HFFc6 (cell line): ENCODE measurements around the gene CCDC33. TPM values are rescaled to one million over a fixed set of nuclear protein-coding genes. Genes with fewer than 3 reads are reported as not detected.
A peak's percentile ranks its signal among the peaks of the same experiment; 100 is the strongest.

Source experiments
- DNase-seq: peaks from one replicate; pipeline ENCODE4 v3.0.0-alpha.2; 2018
- H3K27ac Mint-ChIP-seq: 2 replicates; pipeline ENCODE4 v1.8.0; 2020; ENCODE audit warnings: mild to moderate bottlenecking, mixed read lengths
- H3K27me3 Mint-ChIP-seq: 2 replicates; pipeline ENCODE4 v1.8.0; 2021; ENCODE audit warnings: mild to moderate bottlenecking, moderate library complexity, mixed read lengths; ENCODE audit not compliant: insufficient read depth
- H3K36me3 Mint-ChIP-seq: 2 replicates; pipeline ENCODE4 v1.8.0; 2021; ENCODE audit warnings: low read depth, mixed read lengths
- H3K4me1 Mint-ChIP-seq: 2 replicates; pipeline ENCODE4 v1.8.0; 2020; ENCODE audit warnings: low read depth, mixed read lengths
- H3K4me3 Mint-ChIP-seq: 2 replicates; pipeline ENCODE4 v1.8.0; 2020; ENCODE audit warnings: mild to moderate bottlenecking, moderate library complexity, mixed read lengths
- H3K9me3 Mint-ChIP-seq: 2 replicates; pipeline ENCODE4 v1.8.0; 2020; ENCODE audit warnings: mild to moderate bottlenecking, mixed read lengths
- total RNA-seq, 6 experiments: library from RNA; stranded (reverse); fragmentation: NEBNext Ultra II Directional; extraction: Animal tissue kit (Norgen Biotek cat#: 25700); gene quantifications; 2 replicates in 1 of 6; 3 replicates in 5 of 6; pipeline ENCODE4 v1.2.3, GENCODE V29; 2021
- TF ChIP-seq, protein P1 (sequence below): fragments of 200-600 bp; sonication (generic); IDR thresholded peaks from 2 replicates; pipeline ENCODE4 v1.5.0; 2021; ENCODE audit warnings: antibody characterized with exemption, mild to moderate bottlenecking

CCDC33 gene
- total RNA-seq, 6 experiments from 2014 or later, result 0.30 TPM; not detected in 5

GRCh38 chr15:74378848-74379247 is 142.7 kb downstream of the CCDC33 start:
- no peaks in the 10 kb centered on the region for H3K9me3 Mint-ChIP-seq
- H3K4me1 Mint-ChIP-seq, result peaks cover 48% of the 10 kb centered on the region
- H3K4me3 Mint-ChIP-seq, result no peak overlapping the region
- H3K27me3 Mint-ChIP-seq, result peaks cover 3% of the 10 kb centered on the region; the same call in 1 of the 2 replicates
- peak overlapping the region; percentile 31; the same call in 1 of the 2 replicates for H3K27ac Mint-ChIP-seq
- TF ChIP-seq, protein P1, sequence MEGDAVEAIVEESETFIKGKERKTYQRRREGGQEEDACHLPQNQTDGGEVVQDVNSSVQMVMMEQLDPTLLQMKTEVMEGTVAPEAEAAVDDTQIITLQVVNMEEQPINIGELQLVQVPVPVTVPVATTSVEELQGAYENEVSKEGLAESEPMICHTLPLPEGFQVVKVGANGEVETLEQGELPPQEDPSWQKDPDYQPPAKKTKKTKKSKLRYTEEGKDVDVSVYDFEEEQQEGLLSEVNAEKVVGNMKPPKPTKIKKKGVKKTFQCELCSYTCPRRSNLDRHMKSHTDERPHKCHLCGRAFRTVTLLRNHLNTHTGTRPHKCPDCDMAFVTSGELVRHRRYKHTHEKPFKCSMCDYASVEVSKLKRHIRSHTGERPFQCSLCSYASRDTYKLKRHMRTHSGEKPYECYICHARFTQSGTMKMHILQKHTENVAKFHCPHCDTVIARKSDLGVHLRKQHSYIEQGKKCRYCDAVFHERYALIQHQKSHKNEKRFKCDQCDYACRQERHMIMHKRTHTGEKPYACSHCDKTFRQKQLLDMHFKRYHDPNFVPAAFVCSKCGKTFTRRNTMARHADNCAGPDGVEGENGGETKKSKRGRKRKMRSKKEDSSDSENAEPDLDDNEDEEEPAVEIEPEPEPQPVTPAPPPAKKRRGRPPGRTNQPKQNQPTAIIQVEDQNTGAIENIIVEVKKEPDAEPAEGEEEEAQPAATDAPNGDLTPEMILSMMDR, result no peak
- DNase-seq, result no peak
- no peaks in the 10 kb centered on the region for H3K36me3 Mint-ChIP-seq

DNA sequence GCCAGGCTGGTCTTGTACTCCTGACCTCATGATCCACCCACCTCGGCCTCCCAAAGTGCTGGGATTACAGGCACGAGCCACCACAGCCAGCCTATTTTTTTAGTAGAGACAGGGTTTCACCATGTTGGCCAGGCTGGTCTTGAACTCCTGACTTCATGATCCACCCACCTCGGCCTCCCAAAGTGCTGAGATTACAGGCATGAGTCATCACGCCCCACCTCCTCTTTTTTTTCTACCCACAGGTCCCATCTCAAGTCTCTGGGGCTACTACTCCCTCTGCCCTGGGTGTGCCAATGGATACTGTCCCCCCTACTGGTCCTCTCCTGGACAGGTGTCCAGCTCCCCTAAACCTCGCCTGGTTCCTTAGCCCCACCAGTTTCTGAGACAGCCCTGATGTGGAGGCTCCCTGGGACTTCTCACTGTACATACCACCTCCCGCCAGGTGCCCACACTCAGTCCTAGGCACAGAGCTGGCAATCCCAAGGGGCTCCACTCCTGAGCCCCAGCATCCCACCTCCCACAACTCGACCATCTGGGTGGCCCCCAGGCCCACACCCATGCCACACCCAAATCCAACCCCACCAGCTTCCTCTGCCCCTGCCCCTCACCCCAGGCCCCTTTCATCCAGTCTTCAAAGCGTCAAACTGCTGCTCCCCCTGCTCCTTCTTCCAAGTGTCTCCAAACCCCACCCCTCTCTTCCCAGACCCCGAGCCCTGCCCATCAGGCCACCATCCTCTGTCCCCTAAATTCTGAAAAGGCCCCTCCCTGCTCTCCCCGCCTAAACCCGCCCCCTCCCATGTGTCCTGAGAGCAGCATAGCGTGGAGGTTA is 144.4 kb downstream of the CCDC33 start:
- no peaks in the 10 kb centered on the region for H3K9me3 Mint-ChIP-seq
- peaks cover 3% of the 10 kb centered on the region; the same call in 1 of the 2 replicates for H3K27me3 Mint-ChIP-seq
- H3K4me3 Mint-ChIP-seq, result no peak overlapping the region
- TF ChIP-seq, protein P1, result no peak
- DNase-seq, result no peak
- no peaks in the 10 kb centered on the region for H3K36me3 Mint-ChIP-seq
- no peak overlapping the region for H3K27ac Mint-ChIP-seq
- peaks cover 55% of the 10 kb centered on the region for H3K4me1 Mint-ChIP-seq

- Mint-ChIP-seq H3K27ac (no peak overlapping the region), H3K4me3 (no peak overlapping the region), H3K9me3 (no peaks in the 10 kb centered on the region), H3K36me3 (no peaks in the 10 kb centered on the region), H3K27me3 (peaks cover 3% of the 10 kb centered on the region; the same call in 1 of the 2 replicates), H3K4me1 (peaks cover 60% of the 10 kb centered on the region)
- DNase-seq, result no peak
- TF ChIP-seq, protein P1, result no peak
Measured at GRCh38 chr15:74381190-74381453, 145.0 kb downstream of the CCDC33 start.

DNA sequence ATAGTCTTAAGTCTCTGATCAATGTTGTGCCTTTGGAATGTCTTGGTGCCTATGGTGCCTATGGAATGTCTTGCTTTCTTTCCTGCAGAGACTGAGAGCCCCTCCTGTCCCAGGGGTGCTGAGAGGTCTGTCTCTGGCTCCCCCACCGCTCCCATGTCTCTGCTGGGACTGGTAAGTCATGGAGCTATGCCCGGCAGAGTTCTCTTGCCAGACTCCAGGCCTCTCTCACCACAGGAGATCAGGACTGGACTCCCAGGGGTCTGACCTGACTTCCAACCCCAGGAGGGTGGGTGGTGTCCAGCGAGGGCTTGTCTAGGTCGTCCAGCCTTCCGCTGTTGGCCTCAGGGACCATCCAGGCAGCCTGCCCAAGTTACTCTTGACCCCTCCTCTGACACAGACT is 145.4 kb downstream of the CCDC33 start:
- no peak for DNase-seq
- peaks cover 64% of the 10 kb centered on the region for H3K4me1 Mint-ChIP-seq

DNA sequence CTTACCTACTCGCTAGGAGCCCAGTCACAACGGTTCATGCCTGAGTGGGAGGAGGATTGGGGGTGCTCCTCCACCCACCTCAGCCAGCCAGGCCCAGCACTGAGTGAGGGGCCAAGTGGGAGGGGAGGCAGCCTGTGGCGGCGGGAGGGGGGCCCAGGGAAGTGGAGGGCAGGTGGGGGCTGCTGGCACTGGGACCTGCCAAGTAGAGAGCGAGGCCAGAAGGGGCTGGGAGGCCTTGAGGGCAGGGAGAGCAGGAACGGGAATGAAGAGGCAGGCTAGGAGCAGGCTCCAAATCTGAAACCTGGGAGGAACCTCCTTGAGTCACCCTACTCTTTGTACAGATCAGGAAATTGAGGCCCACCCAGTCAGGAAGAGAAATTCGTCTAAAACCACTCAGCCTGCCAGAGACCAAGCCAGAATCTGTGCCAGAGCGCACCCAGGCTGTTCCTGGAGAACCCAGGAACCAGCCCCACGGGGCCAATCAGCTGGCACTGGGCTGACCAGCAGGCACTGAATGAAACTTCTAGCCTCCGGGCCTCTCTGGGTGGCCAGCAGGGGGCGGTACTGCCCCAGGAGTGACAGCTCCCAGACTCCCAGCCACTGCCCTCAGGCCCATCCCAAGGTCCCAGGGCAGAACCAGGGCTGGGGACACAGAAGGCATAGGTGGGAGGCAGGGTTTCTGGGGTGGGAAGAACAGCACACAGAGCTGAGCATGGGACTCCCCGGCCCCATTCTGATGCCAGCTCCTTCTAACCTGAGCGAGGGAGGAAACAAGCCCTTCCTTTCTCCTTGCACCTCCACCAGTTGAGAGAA is 146.1 kb downstream of the CCDC33 start:
- H3K27ac Mint-ChIP-seq, result peak overlapping the region; percentile 72
- H3K4me3 Mint-ChIP-seq, result no peak overlapping the region
- TF ChIP-seq, protein P1, result peak; percentile 100
- peaks cover 70% of the 10 kb centered on the region for H3K4me1 Mint-ChIP-seq
- H3K9me3 Mint-ChIP-seq, result no peaks in the 10 kb centered on the region
- peak; percentile 79 for DNase-seq
- H3K36me3 Mint-ChIP-seq, result no peaks in the 10 kb centered on the region
- H3K27me3 Mint-ChIP-seq, result peaks cover 3% of the 10 kb centered on the region; the same call in 1 of the 2 replicates

More for the DNA sequence above, 145.4 kb downstream of the CCDC33 start:
- H3K27me3 Mint-ChIP-seq, result peaks cover 3% of the 10 kb centered on the region; the same call in 1 of the 2 replicates
- peak overlapping the region; percentile 72 for H3K27ac Mint-ChIP-seq
- H3K36me3 Mint-ChIP-seq, result no peaks in the 10 kb centered on the region
- H3K4me3 Mint-ChIP-seq, result no peak overlapping the region
- TF ChIP-seq, protein P1, result no peak
- H3K9me3 Mint-ChIP-seq, result no peaks in the 10 kb centered on the region
